ENCODE data around the gene TAGLN.

DNA sequence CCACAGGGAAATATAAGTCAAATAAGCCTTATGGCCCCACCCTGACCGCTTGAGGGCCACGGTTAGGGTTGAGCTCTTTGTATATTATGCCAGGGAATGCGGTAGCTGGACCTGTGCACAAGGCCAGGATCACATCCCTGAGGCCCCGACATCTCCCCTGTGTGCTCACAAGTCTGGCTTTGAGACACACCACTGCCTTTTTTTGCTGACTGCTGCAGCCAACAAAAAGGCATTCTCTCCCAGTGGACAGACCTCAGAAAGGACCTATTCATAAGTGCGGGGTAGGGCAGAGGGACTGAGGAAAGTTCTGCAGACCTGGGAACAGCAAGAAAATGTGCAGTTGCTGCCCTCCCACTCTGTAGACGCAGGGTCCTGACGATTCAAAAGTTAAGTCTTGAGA is 24.1 kb upstream of the TAGLN start:
- TF ChIP-seq POLR2AphosphoS5 (IDR thresholded peaks at IDR 0.05; ENCODE audit: control insufficient read depth, insufficient read depth, low read depth, low read length) (no peak), SETDB1 (IDR thresholded peaks at IDR 0.05; ENCODE audit: low read length) (no peak)
- TF ChIP-seq, protein P1, sequence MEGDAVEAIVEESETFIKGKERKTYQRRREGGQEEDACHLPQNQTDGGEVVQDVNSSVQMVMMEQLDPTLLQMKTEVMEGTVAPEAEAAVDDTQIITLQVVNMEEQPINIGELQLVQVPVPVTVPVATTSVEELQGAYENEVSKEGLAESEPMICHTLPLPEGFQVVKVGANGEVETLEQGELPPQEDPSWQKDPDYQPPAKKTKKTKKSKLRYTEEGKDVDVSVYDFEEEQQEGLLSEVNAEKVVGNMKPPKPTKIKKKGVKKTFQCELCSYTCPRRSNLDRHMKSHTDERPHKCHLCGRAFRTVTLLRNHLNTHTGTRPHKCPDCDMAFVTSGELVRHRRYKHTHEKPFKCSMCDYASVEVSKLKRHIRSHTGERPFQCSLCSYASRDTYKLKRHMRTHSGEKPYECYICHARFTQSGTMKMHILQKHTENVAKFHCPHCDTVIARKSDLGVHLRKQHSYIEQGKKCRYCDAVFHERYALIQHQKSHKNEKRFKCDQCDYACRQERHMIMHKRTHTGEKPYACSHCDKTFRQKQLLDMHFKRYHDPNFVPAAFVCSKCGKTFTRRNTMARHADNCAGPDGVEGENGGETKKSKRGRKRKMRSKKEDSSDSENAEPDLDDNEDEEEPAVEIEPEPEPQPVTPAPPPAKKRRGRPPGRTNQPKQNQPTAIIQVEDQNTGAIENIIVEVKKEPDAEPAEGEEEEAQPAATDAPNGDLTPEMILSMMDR (IDR thresholded peaks at IDR 0.05 in 2 of 3, conservative IDR thresholded peaks at IDR 0.05 in 1 of 3; ENCODE audit: insufficient read depth in 2 of 3, low read depth in 1 of 3, low read length in 3 of 3), result no peak

Data from K562 (cell line).